HG03521 (cell line): ENCODE measurements around the gene CYBRD1.
"Not testable (repeated sequence)": the region's sequence is repeated elsewhere in the genome, so short reads cannot be mapped to it uniquely, and the experiment has no call there.

Source experiments
- ATAC-seq: cut with Tn5 transposase; IDR thresholded peaks from one replicate; pipeline ENCODE4 v1.9.1; 2021; ENCODE audit warnings: mild to moderate bottlenecking, moderate library complexity; ENCODE audit not compliant: unreplicated experiment

CYBRD1 gene, protein sequence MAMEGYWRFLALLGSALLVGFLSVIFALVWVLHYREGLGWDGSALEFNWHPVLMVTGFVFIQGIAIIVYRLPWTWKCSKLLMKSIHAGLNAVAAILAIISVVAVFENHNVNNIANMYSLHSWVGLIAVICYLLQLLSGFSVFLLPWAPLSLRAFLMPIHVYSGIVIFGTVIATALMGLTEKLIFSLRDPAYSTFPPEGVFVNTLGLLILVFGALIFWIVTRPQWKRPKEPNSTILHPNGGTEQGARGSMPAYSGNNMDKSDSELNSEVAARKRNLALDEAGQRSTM

DNA sequence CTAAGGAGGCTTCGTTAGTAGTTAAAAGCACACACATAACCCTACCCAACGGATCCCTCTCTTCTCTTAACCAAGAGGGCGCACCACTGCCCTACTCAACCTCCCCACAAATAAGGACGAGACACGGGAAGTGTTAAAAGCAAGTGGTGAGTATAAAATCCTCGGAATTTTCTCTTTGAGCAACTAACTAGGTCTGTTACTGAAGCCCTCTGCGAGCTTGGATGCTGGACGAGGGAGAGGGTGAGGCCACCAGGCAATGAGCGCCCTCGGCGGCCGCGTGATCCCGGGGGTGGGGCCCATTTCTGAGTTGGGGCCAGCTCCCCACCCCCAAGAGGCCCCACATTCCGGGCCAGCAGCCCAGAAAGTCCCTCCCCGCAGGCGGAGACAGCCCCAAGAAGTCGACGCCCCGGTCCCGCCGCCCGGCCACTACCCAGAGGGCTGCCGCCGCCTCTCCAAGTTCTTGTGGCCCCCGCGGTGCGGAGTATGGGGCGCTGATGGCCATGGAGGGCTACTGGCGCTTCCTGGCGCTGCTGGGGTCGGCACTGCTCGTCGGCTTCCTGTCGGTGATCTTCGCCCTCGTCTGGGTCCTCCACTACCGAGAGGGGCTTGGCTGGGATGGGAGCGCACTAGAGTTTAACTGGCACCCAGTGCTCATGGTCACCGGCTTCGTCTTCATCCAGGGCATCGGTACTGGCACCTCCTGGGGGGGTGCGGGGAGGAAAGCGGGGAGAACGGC lies at the start of gene CYBRD1:
Gene CYBRD1 (plus strand): TSS at position 423 of the 736 bp plus-strand sequence. CDS start 72 bp downstream, at position 495.
- no peak for ATAC-seq

GRCh38 chr2:171475979-171476378 lies 46.3 kb upstream of the CYBRD1 start:
- ATAC-seq = no peak

DNA sequence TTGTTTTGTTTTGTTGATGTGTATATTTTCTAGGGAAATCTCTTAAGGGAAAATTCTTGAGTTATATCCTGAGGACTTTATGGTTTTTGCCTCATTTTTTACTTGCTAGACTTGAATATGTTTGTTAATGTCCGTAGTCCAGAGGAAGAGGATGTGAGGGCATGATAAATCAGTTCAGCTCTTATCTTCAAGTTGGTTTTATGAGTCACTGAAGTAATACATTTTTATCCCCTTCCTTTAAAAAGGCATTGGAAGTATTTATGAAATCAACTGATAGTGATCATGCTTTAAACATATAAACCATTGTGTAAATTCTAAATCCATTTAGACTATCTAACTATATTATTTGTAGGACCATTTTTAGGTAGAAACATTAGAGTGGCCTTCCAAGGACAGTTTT lies 43.9 kb upstream of the CYBRD1 start:
- no peak for ATAC-seq

DNA sequence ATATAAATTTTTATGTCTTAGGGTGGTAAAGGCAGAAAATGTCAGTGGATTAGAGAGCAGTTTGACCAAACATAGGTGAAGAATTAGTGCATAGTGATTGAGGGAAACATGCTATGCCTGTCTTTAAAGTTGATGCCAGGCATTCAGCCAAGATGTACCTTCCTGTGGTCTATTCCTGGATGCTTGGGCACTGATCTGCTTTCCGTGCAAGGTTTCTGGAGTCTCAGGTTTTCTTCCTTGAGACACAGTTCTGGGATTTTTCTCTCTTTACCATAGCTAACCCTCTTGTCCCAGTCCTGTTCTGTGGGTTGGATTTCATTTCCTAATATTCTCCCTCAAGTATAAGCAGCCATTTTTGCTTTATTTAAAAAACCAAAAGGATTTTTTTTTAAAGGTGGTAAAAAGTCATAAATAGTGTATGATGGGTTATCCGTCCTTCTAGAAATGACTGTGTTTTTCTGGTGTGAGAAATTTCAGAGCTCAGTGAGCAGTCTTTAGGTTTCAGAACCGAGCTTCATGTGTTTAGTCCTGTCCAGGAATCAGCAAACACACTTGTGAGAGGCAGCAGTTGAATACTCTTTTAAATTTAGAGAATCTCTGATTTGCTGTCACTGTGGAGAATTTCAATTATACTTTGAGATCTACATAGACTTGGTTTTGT lies 43.0 kb upstream of the CYBRD1 start:
- ATAC-seq = no peak

- no peak for ATAC-seq
Measured at GRCh38 chr2:171480908-171481307, 41.4 kb upstream of the CYBRD1 start.

GRCh38 chr2:171482308-171482707 lies 40.0 kb upstream of the CYBRD1 start:
- ATAC-seq = no peak

GRCh38 chr2:171482877-171483276 lies 39.4 kb upstream of the CYBRD1 start:
- ATAC-seq = no peak

DNA sequence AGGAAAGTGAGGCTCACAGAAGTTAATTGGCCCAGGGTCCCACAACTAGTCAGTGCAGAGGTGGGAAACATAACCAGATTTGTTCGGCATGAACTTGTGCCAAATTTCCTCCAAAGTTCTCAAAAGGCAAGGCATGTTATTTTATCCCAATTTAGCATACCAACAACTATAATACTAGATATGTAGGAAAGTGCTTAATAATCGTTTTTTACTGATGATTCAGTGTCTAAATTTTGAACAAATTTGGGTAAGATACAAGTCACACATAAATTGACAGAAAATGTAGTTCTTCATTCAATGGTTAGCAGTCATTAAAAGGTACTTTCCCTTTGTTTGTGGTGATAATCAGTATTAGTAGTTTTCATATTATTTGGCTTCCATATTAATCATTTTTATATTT lies 38.5 kb upstream of the CYBRD1 start:
- no peak for ATAC-seq

GRCh38 chr2:171485116-171485515 lies 37.2 kb upstream of the CYBRD1 start:
- ATAC-seq = no peak

GRCh38 chr2:171487201-171487600 lies 35.1 kb upstream of the CYBRD1 start:
- no peak for ATAC-seq

- no peak for ATAC-seq
Measured at GRCh38 chr2:171487803-171488259, 34.4 kb upstream of the CYBRD1 start.

- no peak for ATAC-seq
Measured at GRCh38 chr2:171490577-171490976, 31.7 kb upstream of the CYBRD1 start.

DNA sequence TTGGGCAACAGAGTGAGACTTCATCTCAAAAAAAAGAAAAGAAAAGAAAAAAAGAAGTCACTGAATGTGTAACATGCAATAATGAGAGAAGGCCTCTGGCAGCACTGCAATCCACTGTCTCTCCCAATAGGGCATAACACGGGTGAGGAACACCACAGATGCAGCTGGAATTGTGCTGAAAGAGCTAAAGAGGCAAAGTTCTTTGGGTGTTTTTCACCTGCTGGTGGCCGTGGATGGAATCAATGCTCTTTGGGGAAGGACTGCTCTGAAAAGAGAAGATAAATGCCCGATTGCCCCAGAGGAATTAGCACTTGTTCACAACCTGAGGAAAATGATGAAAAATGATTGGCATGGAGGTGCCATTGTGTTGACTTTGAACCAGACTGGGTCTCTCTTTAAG lies 31.0 kb upstream of the CYBRD1 start:
- no peak for ATAC-seq

- ATAC-seq = no peak
Measured at GRCh38 chr2:171492664-171493063, 29.6 kb upstream of the CYBRD1 start.

DNA sequence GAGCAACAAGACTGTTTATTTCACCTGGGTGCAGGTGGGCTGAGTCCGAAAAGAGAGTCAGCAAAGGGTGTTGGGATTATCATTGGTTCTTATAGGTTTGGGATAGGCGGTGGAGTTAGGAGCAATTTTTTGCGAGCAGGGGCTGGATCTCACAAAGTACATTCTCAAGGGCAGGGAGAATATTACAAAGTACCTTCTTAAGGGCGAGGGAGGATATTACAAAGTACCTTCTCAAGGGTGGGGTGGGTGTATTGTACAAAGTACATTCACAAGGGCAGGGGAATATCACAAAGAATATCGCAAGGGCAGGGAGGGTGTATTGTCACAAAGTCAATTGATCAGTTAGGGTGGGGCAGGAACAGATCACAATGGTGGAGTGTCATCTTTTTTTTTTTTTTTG lies 24.6 kb upstream of the CYBRD1 start:
- ATAC-seq = not testable (repeated sequence)

DNA sequence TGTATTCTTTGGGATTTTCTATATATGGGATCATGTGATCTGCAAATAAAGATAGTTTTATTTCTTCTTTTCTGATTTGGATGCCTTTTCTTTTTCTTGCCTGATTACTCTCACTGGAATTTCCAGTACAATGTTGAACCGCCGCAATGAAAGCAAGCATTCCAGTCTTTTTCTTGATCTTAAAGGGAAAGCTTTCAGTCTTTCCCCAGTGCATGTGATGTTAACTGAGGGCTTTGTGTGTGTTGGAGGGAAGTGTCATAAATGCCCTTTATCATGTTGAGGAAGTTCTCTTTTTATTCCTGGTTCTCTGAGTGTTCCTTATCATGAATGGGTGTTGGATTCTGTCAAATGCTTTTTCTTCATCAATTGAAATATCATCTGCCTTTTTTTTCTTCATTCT lies 16.9 kb upstream of the CYBRD1 start:
- no peak for ATAC-seq

- ATAC-seq = no peak
Measured at GRCh38 chr2:171509945-171510731, 12.1 kb upstream of the CYBRD1 start.

DNA sequence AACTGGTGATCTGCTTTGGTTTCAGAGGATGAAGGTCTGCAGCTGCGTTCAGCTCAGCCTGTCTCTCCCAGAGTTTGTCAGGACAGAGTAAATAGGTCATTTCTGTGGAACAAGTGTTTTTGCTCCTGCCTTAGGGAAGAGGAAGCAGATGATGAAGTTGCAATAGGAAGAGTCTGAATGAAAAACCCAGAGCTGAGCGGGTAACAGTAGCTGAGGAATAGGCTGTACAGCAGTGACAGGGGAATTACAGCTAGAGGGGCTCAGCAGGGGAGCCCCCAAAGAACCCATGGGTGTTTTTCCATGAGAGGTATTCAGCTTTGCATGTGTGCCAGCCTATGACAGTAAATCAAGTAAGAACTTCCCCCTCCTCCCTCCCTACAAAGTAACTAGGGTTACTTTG lies 10.3 kb upstream of the CYBRD1 start:
- ATAC-seq = no peak

DNA sequence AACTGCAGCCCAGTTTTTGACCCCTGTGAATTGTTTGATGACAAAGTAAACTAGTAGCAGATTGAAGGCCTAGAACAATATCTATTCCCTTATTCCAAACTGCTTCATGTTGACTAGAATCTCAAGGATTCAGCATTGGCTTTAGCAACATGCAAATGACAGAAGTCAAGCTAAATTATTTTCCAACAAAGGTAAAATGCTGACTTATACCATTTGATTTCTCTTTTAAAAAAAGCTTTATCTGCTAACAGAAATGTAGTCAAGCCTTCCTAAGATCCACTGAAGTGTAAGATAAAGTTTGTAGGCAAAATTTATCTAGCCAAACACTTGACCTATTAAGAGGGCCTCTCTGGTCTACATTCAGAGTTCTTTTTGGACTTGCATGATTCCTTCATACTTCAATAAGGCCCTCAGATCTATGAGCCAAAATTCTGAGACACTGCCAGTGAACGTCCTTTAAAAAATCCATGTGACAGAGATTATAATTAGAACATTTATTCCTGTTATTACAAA lies 9.5 kb upstream of the CYBRD1 start:
- no peak for ATAC-seq

GRCh38 chr2:171513719-171514160 lies 8.5 kb upstream of the CYBRD1 start:
- no peak for ATAC-seq
